Esophagus (tissue), 2 donors: ENCODE measurements around the gene PDE1A. TPM values are rescaled to one million over a fixed set of nuclear protein-coding genes. Genes with fewer than 3 reads are reported as not detected.

ENCODE experiments used
- H3K27ac ChIP-seq, 2 donors: one replicate each; pipeline ENCODE4 v1.5.1; 2013; ENCODE audit warnings: low read depth in 2 of 2, mild to moderate bottlenecking in 2 of 2, inconsistent platforms in 1 of 2, low read length in 1 of 2, moderate library complexity in 1 of 2
- H3K27me3 ChIP-seq, 2 donors: one replicate each; pipeline ENCODE4 v1.6.1; 2013; ENCODE audit warnings: low read length in 2 of 2, control low read depth in 1 of 2, mild to moderate bottlenecking in 1 of 2; ENCODE audit not compliant: insufficient read depth in 2 of 2, control insufficient read depth in 1 of 2
- H3K36me3 ChIP-seq, 2 donors: one replicate each; pipeline ENCODE4 v1.6.1; 2013; ENCODE audit warnings: low read length in 1 of 2; ENCODE audit not compliant: control insufficient read depth in 2 of 2, insufficient read depth in 2 of 2
- H3K4me1 ChIP-seq, 2 donors: one replicate each; pipeline ENCODE4 v1.6.1; 2013; ENCODE audit warnings: low read length in 1 of 2; ENCODE audit not compliant: control insufficient read depth in 2 of 2, insufficient read depth in 2 of 2
- H3K4me3 ChIP-seq, 2 donors: one replicate each; pipeline ENCODE4 v1.5.1; 2013; ENCODE audit warnings: low read length in 2 of 2, mild to moderate bottlenecking in 2 of 2, low read depth in 1 of 2, moderate library complexity in 1 of 2
- H3K9me3 ChIP-seq, 2 donors: one replicate each; pipeline ENCODE4 v1.6.1; 2013; ENCODE audit warnings: mild to moderate bottlenecking in 2 of 2, low read depth in 1 of 2, low read length in 1 of 2, moderate library complexity in 1 of 2; ENCODE audit not compliant: control insufficient read depth in 2 of 2, insufficient read depth in 1 of 2
- WGBS, 2 donors: extraction: QIAGEN DNeasy Blood & Tissue Kit; methylation state at CpG; one replicate each; pipeline ENCODE4 v1.1.7; 2013; 5-methylcytosine and 5-hydroxymethylcytosine counted together
- polyA plus RNA-seq, 2 donors: library from polyadenylated mRNA; stranded (reverse); fragments of 200-250 nt; gene quantifications; one replicate each; pipeline ENCODE4 v1.2.3, GENCODE V29; 2013
- donor health status: healthy with polysubstance abuse.
- donor health status: Bipolar disorder and iron deficiency.

PDE1A gene
- polyA plus RNA-seq, 2 donors: 0.94 to 0.96 TPM

DNA sequence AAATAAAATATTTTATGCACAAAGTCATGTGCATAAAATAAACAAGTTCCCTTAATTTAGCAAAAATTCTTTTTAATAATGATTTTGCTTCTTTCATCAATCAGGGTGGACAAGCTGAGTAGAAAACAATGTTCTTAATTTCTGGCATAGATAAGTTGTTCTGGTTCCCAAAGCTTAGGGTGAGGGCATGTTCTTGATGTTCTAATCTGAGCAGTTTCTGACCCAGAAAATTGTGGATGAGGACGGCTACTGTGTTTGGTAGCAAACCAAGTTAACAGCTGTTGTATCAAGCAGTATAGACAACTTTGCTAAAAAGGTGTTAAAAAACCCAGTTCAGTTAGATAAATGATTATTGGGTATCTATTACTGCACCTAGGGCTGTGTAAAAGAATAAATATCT lies 158.9 kb downstream of the PDE1A start:
- H3K27ac ChIP-seq: no peak overlapping the region
- no peaks in the 10 kb centered on the region for H3K36me3 ChIP-seq
- WGBS, 2 donors: 69 to 77% methylated on average over 1 of the region's 1 CpG
- no peaks in the 10 kb centered on the region for H3K4me1 ChIP-seq
- H3K9me3 ChIP-seq: no peaks in the 10 kb centered on the region
- no peak overlapping the region for H3K4me3 ChIP-seq
- no peaks in the 10 kb centered on the region for H3K27me3 ChIP-seq

DNA sequence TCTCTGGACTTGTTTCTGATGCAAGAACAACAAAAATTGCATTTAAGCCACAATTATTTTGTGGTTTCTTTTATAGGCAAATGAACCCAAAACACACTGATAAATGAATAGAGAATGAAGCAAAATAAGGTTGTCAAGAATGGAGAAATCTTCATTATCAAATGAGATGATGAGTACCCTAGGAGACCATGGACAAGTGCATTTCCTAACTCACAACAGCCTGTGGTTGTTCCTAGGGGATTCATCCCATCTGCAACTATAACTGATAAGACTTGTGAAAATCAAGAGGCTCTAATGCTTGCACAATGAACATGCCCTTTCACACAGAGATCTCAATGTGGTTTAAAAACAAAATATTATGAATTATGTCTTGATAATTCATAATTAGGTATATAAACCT lies 159.9 kb downstream of the PDE1A start:
- no peaks in the 10 kb centered on the region for H3K9me3 ChIP-seq
- no peaks in the 10 kb centered on the region for H3K36me3 ChIP-seq
- no peak overlapping the region for H3K27ac ChIP-seq
- H3K4me3 ChIP-seq: no peak overlapping the region
- no peaks in the 10 kb centered on the region for H3K27me3 ChIP-seq
- H3K4me1 ChIP-seq: no peaks in the 10 kb centered on the region

DNA sequence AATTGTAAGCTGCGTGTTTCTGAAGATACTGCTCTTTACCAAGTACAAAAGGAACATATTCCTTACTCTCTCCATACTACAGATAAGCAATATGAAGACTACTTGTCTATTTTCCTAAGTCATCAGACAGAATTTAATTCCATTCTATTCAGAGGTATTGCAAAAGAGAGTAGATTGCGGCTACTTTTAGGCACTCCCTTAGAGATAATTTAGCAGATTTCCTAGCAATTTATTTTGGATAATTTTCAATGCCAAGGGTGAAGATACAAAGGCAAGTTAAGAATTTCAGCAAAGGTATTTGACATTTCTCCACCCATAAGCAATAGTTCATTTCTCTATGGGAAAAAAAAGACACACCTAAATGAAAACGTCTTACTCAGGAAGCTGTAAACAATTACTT lies 161.1 kb downstream of the PDE1A start:
- H3K27me3 ChIP-seq: no peaks in the 10 kb centered on the region

DNA sequence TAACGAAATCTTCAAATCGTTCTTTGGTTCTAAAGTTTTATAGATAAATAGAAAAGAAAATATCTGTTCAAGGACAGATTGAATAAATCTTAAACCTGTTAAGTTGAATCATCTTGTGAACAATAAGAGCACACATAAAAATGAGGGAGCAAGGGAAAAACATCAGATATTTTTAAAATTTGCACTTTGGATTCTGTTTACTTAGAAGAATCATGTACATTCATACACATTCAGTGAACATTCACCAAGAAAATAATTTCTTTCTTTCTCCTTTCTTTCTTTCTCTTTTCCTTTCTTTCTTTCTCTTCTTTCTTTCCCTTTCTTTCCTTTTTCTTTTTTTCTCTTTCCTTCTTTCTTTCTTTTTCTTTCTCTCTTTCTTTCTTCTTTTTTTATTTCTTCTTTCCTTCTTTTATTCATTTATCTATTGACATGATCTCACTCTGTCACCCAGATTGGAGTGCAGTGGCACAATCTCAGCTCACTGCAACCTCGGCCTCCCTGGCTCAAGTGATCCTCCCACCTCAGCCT lies 164.9 kb downstream of the PDE1A start:
- Histone ChIP-seq H3K27me3 (no peaks in the 10 kb centered on the region), H3K36me3 (no peaks in the 10 kb centered on the region), H3K27ac (no peak overlapping the region), H3K9me3 (no peaks in the 10 kb centered on the region), H3K4me3 (no peak overlapping the region), H3K4me1 (no peaks in the 10 kb centered on the region)
- 86 to 95% methylated on average over 3 of the region's 3 CpGs for WGBS, 2 donors

More for the DNA sequence above, 161.1 kb downstream of the PDE1A start:
- Histone ChIP-seq H3K27ac (no peak overlapping the region), H3K4me3 (no peak overlapping the region), H3K36me3 (no peaks in the 10 kb centered on the region), H3K9me3 (no peaks in the 10 kb centered on the region), H3K4me1 (no peaks in the 10 kb centered on the region)
- 71 to 79% methylated on average over 3 of the region's 3 CpGs for WGBS, 2 donors

DNA sequence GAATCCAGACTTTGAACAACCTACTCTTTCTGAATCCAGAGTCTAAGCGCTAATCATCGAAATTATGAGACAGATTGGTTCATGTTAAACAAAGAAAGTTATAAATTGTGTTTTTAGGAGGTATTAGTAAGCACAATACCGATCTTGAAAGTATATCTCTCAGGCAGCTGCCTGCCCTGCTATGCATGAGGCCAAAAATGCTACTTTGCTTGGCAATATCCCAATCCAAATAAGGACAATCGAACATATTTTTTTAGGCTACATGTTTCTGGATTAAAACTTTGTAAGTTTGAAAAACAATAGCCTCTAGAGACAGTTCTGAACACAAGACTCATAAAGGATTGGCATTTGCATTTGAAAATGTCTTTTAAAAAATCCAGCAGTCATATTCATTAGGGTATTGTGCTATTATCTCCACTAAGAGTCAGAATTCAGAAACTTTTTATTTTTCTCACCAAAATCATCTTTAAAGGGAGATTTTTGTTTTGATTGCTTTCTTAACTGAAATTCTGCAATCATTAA lies 167.1 kb downstream of the PDE1A start:
- Histone ChIP-seq H3K36me3 (no peaks in the 10 kb centered on the region), H3K9me3 (no peaks in the 10 kb centered on the region), H3K4me3 (no peak overlapping the region), H3K27ac (no peak overlapping the region), H3K4me1 (no peaks in the 10 kb centered on the region), H3K27me3 (no peaks in the 10 kb centered on the region)
- 32 to 40% methylated on average over 4 of the region's 4 CpGs for WGBS, 2 donors

DNA sequence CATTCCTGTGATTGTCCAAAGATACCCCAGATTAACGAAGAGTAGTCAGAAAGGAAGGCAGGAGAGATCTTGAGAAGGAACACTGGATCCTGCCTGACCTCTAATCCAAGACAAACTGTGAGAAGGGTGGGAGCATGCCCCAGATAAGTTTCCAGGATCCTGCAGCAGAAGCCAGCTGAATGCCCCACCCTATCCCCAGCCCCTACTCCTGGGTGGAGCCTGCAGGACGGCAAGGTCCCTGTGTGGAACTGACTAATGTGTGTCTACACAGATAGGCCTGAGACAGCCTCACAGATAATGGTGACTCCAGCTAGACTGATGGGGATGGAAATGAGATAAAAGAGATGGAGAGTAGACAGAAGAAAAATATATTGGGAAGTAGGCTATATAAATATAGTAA lies 174.3 kb downstream of the PDE1A start:
- Histone ChIP-seq H3K27me3 (no peaks in the 10 kb centered on the region), H3K4me1 (no peaks in the 10 kb centered on the region), H3K4me3 (no peak overlapping the region), H3K27ac (no peak overlapping the region), H3K9me3 (peaks cover 0 to 2% of the 10 kb centered on the region in 2 donors), H3K36me3 (no peaks in the 10 kb centered on the region)
- 80 to 88% methylated on average over 2 of the region's 2 CpGs for WGBS, 2 donors

DNA sequence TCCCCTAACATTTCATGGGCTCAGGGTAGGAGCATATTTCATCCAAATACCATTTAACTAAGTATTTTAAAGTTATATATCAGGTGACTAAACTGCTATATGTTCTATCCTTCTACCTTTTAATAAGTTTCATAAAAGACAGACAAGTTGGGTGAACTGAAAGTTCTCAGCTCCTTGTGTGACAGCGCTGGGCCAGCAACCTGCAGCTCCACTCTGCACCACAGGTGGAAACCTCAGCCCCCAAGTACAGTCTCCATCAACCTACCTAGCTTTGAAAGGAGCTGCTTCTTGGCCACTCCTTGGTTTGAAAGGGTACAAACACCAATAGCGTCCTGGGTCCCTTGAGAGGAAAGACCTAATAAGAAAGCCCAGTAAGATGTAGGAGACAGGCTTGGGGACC lies 177.9 kb downstream of the PDE1A start:
- H3K9me3 ChIP-seq: peaks cover 0 to 2% of the 10 kb centered on the region in 2 donors
- no peak overlapping the region for H3K4me3 ChIP-seq
- WGBS, 2 donors: 93 to 94% methylated on average over 2 of the region's 2 CpGs
- H3K27me3 ChIP-seq: no peaks in the 10 kb centered on the region
- no peaks in the 10 kb centered on the region for H3K36me3 ChIP-seq
- no peak overlapping the region for H3K27ac ChIP-seq
- no peaks in the 10 kb centered on the region for H3K4me1 ChIP-seq

DNA sequence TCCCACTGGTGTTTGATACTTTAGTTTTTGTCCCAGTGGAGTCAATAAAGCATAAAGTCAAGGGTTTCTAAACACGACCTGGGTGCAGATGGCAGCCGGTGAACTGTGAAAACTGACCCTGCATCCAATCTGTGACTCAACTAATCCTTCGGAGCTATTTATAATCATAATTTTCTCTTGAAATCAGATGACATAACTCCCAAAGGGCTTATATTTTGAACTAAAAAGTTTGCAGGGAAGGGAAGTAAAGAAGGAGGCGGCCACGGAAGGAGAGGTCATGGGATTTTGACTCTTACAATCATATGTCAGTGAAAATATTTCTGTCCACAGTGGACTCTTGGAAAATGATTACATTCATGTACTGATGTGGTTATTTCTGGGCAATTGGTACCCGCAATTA lies 178.5 kb downstream of the PDE1A start:
- WGBS, 2 donors: 76 to 84% methylated on average over 6 of the region's 6 CpGs
- H3K27ac ChIP-seq: no peak overlapping the region

DNA sequence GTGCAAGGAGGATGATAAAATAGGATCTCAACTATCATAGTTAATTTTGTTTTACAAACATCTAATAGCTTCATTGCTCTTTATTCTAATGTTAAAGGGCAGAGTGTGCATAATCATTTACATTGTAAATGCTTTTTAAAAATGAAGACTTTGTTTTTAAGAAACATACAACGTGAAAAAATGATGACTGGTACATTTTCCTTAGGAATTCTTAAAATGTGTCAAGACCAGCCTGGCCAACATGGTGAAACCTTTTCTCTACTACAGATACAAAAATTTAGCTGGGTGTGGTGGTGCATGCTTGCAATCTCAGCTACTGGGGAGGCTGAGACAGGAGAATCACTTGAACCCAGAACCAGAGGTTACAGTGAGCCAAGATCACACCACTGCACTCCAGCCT lies 179.0 kb downstream of the PDE1A start:
- Histone ChIP-seq H3K4me1 (no peaks in the 10 kb centered on the region), H3K27me3 (no peaks in the 10 kb centered on the region), H3K27ac (no peak overlapping the region), H3K4me3 (no peak overlapping the region), H3K36me3 (no peaks in the 10 kb centered on the region), H3K9me3 (peaks cover 0 to 2% of the 10 kb centered on the region in 2 donors)
- 74 to 81% methylated on average over 1 of the region's 1 CpG for WGBS, 2 donors

More for the DNA sequence above, 178.5 kb downstream of the PDE1A start:
- Histone ChIP-seq H3K4me3 (no peak overlapping the region), H3K9me3 (peaks cover 0 to 2% of the 10 kb centered on the region in 2 donors), H3K27me3 (no peaks in the 10 kb centered on the region), H3K4me1 (no peaks in the 10 kb centered on the region), H3K36me3 (no peaks in the 10 kb centered on the region)

DNA sequence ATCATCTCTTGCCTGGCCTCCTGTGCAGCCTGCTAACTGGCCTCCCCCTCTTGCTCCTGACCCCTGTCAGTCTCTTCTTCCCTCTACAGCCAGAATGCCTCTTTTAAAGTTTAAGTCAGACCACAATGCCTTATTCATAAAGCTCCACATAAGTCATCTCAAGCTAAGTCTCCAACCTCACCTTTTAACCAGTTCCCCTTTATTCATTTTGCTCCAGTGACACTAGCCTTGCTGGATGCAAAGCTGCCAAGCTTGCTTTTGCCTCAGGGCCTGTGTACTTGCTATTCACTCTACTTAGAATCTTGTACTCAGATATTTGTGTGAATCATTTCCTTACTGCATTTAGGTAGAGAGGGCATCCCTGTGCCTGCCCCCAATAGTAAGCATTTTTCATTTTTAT lies 180.9 kb downstream of the PDE1A start:
- no peak overlapping the region for H3K4me3 ChIP-seq
- H3K27me3 ChIP-seq: no peaks in the 10 kb centered on the region
- H3K36me3 ChIP-seq: no peaks in the 10 kb centered on the region
- H3K4me1 ChIP-seq: no peaks in the 10 kb centered on the region
- H3K27ac ChIP-seq: no peak overlapping the region
- H3K9me3 ChIP-seq: no peaks in the 10 kb centered on the region
